Hematopoietic multipotent progenitor cell (in vitro differentiated cells): Measurements from ENCODE around the gene PPP6R3. TPM values are rescaled to one million over a fixed set of nuclear protein-coding genes. Genes with fewer than 3 reads are reported as not detected.
"Not testable (repeated sequence)": the region's sequence is repeated elsewhere in the genome, so short reads cannot be mapped to it uniquely, and the experiment has no call there.

Source experiments
- DNase-seq, 3 donors: peaks; one replicate each; pipeline ENCODE4 v3.0.0-alpha.2; 2011 to 2015; ENCODE audit warnings: low read depth in 2 of 3, low spot score in 2 of 3
- total RNA-seq: library from RNA; depleted of rRNA; stranded (reverse); fragments of >200 nt; gene quantifications from one replicate; pipeline ENCODE4 v1.2.3, GENCODE V29; 2012

The PPP6R3 gene
- total RNA-seq, 1 donor = 113 TPM

GRCh38 chr11:68434159-68434558, 26.4 kb upstream of the PPP6R3 start:
- DNase-seq = not testable (repeated sequence)

GRCh38 chr11:68436162-68436888, 24.2 kb upstream of the PPP6R3 start:
- DNase-seq = no peak

- DNase-seq = peak in 1 of 3 donors; percentile 15
Measured at GRCh38 chr11:68436985-68437926, 23.3 kb upstream of the PPP6R3 start.

- no peak for DNase-seq
Measured at GRCh38 chr11:68437927-68438657, 22.5 kb upstream of the PPP6R3 start.

GRCh38 chr11:68438658-68439259, 21.8 kb upstream of the PPP6R3 start:
- no peak for DNase-seq

GRCh38 chr11:68439355-68440065, 21.0 kb upstream of the PPP6R3 start:
- no peak for DNase-seq

GRCh38 chr11:68440224-68440623, 20.3 kb upstream of the PPP6R3 start:
- DNase-seq = no peak

- DNase-seq = no peak
Measured at GRCh38 chr11:68441466-68442230, 18.9 kb upstream of the PPP6R3 start.

GRCh38 chr11:68442433-68442832, 18.1 kb upstream of the PPP6R3 start:
- no peak for DNase-seq

GRCh38 chr11:68444566-68444965, 16.0 kb upstream of the PPP6R3 start:
- DNase-seq = no peak

GRCh38 chr11:68445531-68446035, 15.0 kb upstream of the PPP6R3 start:
- DNase-seq = no peak

GRCh38 chr11:68446046-68446725, 14.4 kb upstream of the PPP6R3 start:
- no peak for DNase-seq

- peak; percentile 54 to 79 (median 70) for DNase-seq
Measured at GRCh38 chr11:68447015-68447801, 13.3 kb upstream of the PPP6R3 start.

GRCh38 chr11:68447914-68448313, 12.6 kb upstream of the PPP6R3 start:
- DNase-seq = not testable (repeated sequence)

- DNase-seq = no peak
Measured at GRCh38 chr11:68448604-68449011, 11.9 kb upstream of the PPP6R3 start.

GRCh38 chr11:68449951-68450350, 10.6 kb upstream of the PPP6R3 start:
- no peak for DNase-seq

GRCh38 chr11:68450711-68451110, 9.8 kb upstream of the PPP6R3 start:
- DNase-seq = no peak

GRCh38 chr11:68454767-68455166, 5.8 kb upstream of the PPP6R3 start:
- no peak for DNase-seq
